ENCODE measurements around the gene SEPTIN8. TPM values are rescaled to one million over a fixed set of nuclear protein-coding genes. Genes with fewer than 3 reads are reported as not detected.

SEPTIN8 gene
- total and polyA plus RNA-seq, 2 donors (not counting 3 experiments of a cell fraction or from before 2014, with no cell fraction given): 56.6 to 82.1 TPM

- no peaks in the 10 kb centered on the region for H3K79me2 ChIP-seq (ENCODE audit: control insufficient read depth, insufficient read depth, low read length)
- no peak for DNase-seq (ENCODE audit: low read depth, low spot score)
- no peak overlapping the region for H3K27ac ChIP-seq (ENCODE audit: insufficient read depth, low read depth, low read length)
- no peak overlapping the region for H3K4me3 ChIP-seq (replicated peaks in 1 of 3; ENCODE audit: insufficient read depth in 1 of 3, low read depth in 1 of 3, low read length in 3 of 3)
- no peak overlapping the region for H3K9ac ChIP-seq (replicated peaks; ENCODE audit: extremely low read depth, insufficient read depth, low read length)
- FAIRE-seq: no peak
- intact Hi-C loops (cut with micrococcal nuclease) (loop anchor here (10.0 kb wide), 1 partner anchor 531 kb away; the partner anchor contains the start of gene SLC22A4), dilution Hi-C loops (cut with MboI; ENCODE audit: extremely low pct_ligation_motif_present, low sequenced_read_pairs) (no loop called here)
- TF ChIP-seq CTCF (IDR thresholded peaks at IDR 0.05; ENCODE audit: extremely low read depth in 1 of 2, insufficient read depth in 1 of 2, low read depth in 1 of 2, low read length in 2 of 2): no peak
- TF ChIP-seq FOS (IDR thresholded peaks at IDR 0.05; ENCODE audit: borderline replicate concordance, insufficient read depth, low read length): no peak
- TF ChIP-seq EZH2 (IDR thresholded peaks at IDR 0.05; ENCODE audit: borderline replicate concordance, low read depth, low read length, severe bottlenecking): no peak
- no peak for TF ChIP-seq MYC (IDR thresholded peaks at IDR 0.05; ENCODE audit: low read depth, low read length)
- no peak for TF ChIP-seq POLR2AphosphoS5 (IDR thresholded peaks at IDR 0.05; ENCODE audit: insufficient read depth, low read depth, low read length)
- no peak for TF ChIP-seq POLR2A (IDR thresholded peaks at IDR 0.05; ENCODE audit: low read depth, low read length)
- TF ChIP-seq JUN (IDR thresholded peaks at IDR 0.05; ENCODE audit: borderline replicate concordance, insufficient read depth, insufficient read length, low read depth): no peak
- TF ChIP-seq GATA2 (IDR thresholded peaks at IDR 0.05; ENCODE audit: insufficient read depth, insufficient read length, low read depth, low read length): no peak
- no peak for TF ChIP-seq MAX (IDR thresholded peaks at IDR 0.05; ENCODE audit: insufficient read depth, insufficient read length)
- no peaks in the 10 kb centered on the region for H3K9me1 ChIP-seq (replicated peaks; ENCODE audit: control insufficient read depth, extremely low read depth, insufficient read depth, low read length)
- H3K9me3 ChIP-seq (replicated peaks; ENCODE audit: control insufficient read depth, insufficient read depth, low read length): no peaks in the 10 kb centered on the region
- CTCF ChIA-PET: interaction anchor here (1.2 to 9.9 kb wide), 3 partner anchors 28 to 71 kb away, joined by 4 to 122 read pairs (median 6); no protein-coding TSS in a partner anchor
- H3K36me3 ChIP-seq (ENCODE audit: control insufficient read depth in 2 of 2, extremely low read depth in 1 of 2, insufficient read depth in 2 of 2, low read length in 2 of 2): peaks cover 2 to 4% of the 10 kb centered on the region in 2 experiments
- no peak overlapping the region for H2AFZ ChIP-seq (ENCODE audit: low read depth, low read length)
- POLR2A ChIA-PET: no interaction called here
- peaks cover 12% of the 10 kb centered on the region for H3K4me1 ChIP-seq (ENCODE audit: control insufficient read depth, extremely low read depth, insufficient read depth, low read length)
- no TSS peak for BruUV-seq (replicated peaks)
- H3K27me3 ChIP-seq (ENCODE audit: control insufficient read depth in 2 of 2, insufficient read depth in 2 of 2, low read length in 2 of 2): no peaks in the 10 kb centered on the region
- no peak overlapping the region for H3K4me2 ChIP-seq (ENCODE audit: insufficient read depth, low read length)
- H4K20me1 ChIP-seq (replicated peaks; ENCODE audit: control insufficient read depth, extremely low read depth, insufficient read depth, low read length): no peaks in the 10 kb centered on the region
Measured at GRCh38 chr5:132825834-132826391, 48.9 kb upstream of the SEPTIN8 start.

All from endothelial cell of umbilical vein (primary cell).